Measurements from ENCODE around the gene HOXB7. TPM values are rescaled to one million over a fixed set of nuclear protein-coding genes. Genes with fewer than 3 reads are reported as not detected.

The HOXB7 gene
- total and polyA plus RNA-seq, 4 donors: 0.08 to 0.31 (median 0.27) TPM

DNA sequence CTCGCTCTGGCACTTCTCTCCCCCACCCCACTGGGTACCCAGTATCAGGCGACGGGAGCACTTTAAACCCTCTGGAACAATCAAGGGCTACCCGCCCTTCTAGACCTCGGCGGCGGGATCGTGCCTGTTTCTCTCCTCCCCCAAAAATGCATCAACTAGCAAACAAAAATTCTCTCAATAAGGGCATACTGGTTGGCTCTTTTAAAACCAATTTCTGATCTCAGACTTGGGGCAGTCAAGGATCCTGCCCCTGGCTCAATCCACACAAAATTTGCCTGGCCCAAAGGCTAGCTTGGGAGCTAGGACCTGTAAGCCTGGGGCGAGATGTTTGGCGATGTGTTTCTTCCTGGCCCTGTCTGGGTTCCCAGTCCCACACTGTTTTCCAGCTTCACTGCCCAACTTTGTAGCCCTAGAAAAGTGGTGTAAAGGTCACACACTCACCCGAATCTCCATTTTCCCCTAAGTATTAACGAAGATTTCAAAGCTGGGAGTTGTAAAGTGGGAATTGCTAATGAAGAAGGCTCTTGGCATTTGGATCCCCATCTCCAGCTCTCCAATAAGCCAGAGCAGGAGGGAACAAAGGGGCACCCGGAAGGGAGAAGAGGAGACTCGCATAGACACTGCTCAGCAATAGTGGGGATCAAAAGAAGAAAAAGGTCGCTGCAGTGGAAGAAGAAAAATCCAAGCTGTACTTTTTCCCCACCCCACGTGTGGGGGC is 51.5 kb downstream of the HOXB7 start:
- peaks cover 3 to 11% (median 3%) of the 10 kb centered on the region in 4 donors for H3K27me3 ChIP-seq (ENCODE audit: control insufficient read depth in 4 of 4, insufficient read depth in 4 of 4, low read length in 3 of 4)
- peak overlapping the region; percentile 6 to 18 for H3K27ac ChIP-seq (ENCODE audit: low read depth in 1 of 2, low read length in 2 of 2)
- TF ChIP-seq RAD21 (IDR thresholded peaks at IDR 0.05): no peak
- DNase-seq (ENCODE audit: low spot score): no peak
- H3K4me1 ChIP-seq (ENCODE audit: control insufficient read depth in 4 of 4, insufficient read depth in 4 of 4, low read length in 3 of 4): no peaks in the 10 kb centered on the region
- H3K4me3 ChIP-seq (ENCODE audit: low read depth in 1 of 3, low read length in 3 of 3): no peak overlapping the region
- H3K36me3 ChIP-seq (ENCODE audit: control insufficient read depth in 4 of 4, insufficient read depth in 3 of 4, low read depth in 1 of 4, low read length in 3 of 4): no peaks in the 10 kb centered on the region
- no peaks in the 10 kb centered on the region for H3K9me3 ChIP-seq (ENCODE audit: control insufficient read depth in 4 of 4, low read length in 3 of 4)
- H3K9ac ChIP-seq (ENCODE audit: low read depth in 1 of 2, low read length in 2 of 2): no peak overlapping the region
- 29% methylated on average over 16 of the region's 16 CpGs for WGBS

DNA sequence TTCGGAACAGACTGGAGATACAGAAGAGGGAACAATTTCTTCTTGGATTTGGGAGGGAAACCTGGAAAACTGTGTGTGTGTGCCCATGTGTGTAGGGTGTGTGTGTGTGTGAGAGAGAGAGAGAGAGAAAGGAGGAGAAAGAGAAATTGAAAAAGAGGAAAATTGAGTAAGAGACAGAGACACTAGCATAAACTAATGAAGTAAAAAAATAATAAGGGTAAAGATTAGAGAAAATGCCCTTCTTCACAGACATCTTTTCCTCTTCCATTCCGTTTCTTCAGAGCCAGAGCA is 52.0 kb downstream of the HOXB7 start:
- Histone ChIP-seq H3K9ac (ENCODE audit: low read depth in 1 of 2, low read length in 2 of 2) (no peak overlapping the region), H3K27me3 (ENCODE audit: control insufficient read depth in 4 of 4, insufficient read depth in 4 of 4, low read length in 3 of 4) (peaks cover 2 to 11% (median 3%) of the 10 kb centered on the region in 4 donors), H3K4me3 (ENCODE audit: low read depth in 1 of 3, low read length in 3 of 3) (no peak overlapping the region)

DNA sequence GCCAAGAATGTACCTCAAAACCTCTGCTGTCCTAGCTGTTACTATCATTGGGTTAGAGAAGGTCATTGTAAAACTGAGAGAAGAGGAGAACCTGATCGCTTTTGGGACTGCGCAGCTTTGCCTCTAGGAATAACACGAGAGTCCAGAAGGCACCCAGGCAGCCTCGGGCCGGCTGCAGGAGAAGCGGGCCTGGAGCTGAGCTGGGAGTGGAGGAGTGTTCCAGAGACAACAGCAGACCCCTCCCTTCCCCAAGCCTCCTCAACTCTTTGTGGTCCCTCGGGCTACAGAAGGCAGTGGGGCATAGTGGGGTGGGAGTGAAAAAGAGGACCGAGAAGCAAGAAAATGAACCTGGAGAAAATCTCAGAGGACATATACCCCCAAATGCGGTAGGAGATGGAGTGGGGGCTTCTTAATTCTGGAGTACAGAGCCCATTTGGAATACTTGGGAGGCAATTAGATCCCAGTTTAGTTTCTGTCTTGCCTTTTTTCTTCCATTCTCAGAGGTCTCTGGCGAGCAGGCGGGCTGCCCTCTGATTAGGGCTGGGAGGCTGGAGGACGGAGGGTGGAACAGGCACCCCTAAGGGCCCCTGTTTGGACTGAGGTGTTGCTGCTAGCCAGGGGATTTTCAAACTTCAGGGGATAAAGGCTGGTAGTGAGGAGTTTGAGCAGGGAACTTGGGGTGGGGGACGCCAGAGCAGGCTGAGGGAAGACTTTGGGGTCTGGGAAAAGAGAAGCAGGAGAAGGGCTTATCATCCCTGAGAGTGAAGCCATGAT is 52.6 kb downstream of the HOXB7 start:
- Histone ChIP-seq H3K9ac (ENCODE audit: low read depth in 1 of 2, low read length in 2 of 2) (no peak overlapping the region), H3K4me1 (ENCODE audit: control insufficient read depth in 4 of 4, insufficient read depth in 4 of 4, low read length in 3 of 4) (no peaks in the 10 kb centered on the region), H3K36me3 (ENCODE audit: control insufficient read depth in 4 of 4, insufficient read depth in 3 of 4, low read depth in 1 of 4, low read length in 3 of 4) (no peaks in the 10 kb centered on the region), H3K9me3 (ENCODE audit: control insufficient read depth in 4 of 4, low read length in 3 of 4) (no peaks in the 10 kb centered on the region), H3K27me3 (ENCODE audit: control insufficient read depth in 4 of 4, insufficient read depth in 4 of 4, low read length in 3 of 4) (peaks cover 0 to 8% (median 3%) of the 10 kb centered on the region in 4 donors), H3K27ac (ENCODE audit: low read depth in 1 of 2, low read length in 2 of 2) (peak overlapping the region in 1 of 2 donors; percentile 10), H3K4me3 (ENCODE audit: low read depth in 1 of 3, low read length in 3 of 3) (no peak overlapping the region)
- TF ChIP-seq SP1 (IDR thresholded peaks at IDR 0.05) (no peak), JUND (IDR thresholded peaks at IDR 0.05) (no peak), HNF4A (conservative IDR thresholded peaks at IDR 0.05) (no peak), RXRA (IDR thresholded peaks at IDR 0.05) (no peak), HNF4G (IDR thresholded peaks at IDR 0.05) (no peak), GABPA (IDR thresholded peaks at IDR 0.05 in 1 of 2, conservative IDR thresholded peaks at IDR 0.05 in 1 of 2) (no peak), TAF1 (conservative IDR thresholded peaks at IDR 0.05) (no peak)
- TF ChIP-seq, protein P1, sequence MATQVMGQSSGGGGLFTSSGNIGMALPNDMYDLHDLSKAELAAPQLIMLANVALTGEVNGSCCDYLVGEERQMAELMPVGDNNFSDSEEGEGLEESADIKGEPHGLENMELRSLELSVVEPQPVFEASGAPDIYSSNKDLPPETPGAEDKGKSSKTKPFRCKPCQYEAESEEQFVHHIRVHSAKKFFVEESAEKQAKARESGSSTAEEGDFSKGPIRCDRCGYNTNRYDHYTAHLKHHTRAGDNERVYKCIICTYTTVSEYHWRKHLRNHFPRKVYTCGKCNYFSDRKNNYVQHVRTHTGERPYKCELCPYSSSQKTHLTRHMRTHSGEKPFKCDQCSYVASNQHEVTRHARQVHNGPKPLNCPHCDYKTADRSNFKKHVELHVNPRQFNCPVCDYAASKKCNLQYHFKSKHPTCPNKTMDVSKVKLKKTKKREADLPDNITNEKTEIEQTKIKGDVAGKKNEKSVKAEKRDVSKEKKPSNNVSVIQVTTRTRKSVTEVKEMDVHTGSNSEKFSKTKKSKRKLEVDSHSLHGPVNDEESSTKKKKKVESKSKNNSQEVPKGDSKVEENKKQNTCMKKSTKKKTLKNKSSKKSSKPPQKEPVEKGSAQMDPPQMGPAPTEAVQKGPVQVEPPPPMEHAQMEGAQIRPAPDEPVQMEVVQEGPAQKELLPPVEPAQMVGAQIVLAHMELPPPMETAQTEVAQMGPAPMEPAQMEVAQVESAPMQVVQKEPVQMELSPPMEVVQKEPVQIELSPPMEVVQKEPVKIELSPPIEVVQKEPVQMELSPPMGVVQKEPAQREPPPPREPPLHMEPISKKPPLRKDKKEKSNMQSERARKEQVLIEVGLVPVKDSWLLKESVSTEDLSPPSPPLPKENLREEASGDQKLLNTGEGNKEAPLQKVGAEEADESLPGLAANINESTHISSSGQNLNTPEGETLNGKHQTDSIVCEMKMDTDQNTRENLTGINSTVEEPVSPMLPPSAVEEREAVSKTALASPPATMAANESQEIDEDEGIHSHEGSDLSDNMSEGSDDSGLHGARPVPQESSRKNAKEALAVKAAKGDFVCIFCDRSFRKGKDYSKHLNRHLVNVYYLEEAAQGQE (IDR thresholded peaks at IDR 0.05): no peak
- TF ChIP-seq, protein P2, sequence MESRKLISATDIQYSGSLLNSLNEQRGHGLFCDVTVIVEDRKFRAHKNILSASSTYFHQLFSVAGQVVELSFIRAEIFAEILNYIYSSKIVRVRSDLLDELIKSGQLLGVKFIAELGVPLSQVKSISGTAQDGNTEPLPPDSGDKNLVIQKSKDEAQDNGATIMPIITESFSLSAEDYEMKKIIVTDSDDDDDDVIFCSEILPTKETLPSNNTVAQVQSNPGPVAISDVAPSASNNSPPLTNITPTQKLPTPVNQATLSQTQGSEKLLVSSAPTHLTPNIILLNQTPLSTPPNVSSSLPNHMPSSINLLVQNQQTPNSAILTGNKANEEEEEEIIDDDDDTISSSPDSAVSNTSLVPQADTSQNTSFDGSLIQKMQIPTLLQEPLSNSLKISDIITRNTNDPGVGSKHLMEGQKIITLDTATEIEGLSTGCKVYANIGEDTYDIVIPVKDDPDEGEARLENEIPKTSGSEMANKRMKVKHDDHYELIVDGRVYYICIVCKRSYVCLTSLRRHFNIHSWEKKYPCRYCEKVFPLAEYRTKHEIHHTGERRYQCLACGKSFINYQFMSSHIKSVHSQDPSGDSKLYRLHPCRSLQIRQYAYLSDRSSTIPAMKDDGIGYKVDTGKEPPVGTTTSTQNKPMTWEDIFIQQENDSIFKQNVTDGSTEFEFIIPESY (IDR thresholded peaks at IDR 0.05): no peak
- TF ChIP-seq, protein P3, sequence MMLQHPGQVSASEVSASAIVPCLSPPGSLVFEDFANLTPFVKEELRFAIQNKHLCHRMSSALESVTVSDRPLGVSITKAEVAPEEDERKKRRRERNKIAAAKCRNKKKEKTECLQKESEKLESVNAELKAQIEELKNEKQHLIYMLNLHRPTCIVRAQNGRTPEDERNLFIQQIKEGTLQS (IDR thresholded peaks at IDR 0.05): no peak
- DNase-seq (ENCODE audit: low spot score): no peak
- 30% methylated on average over 13 of the region's 13 CpGs for WGBS

More for the DNA sequence above, 52.0 kb downstream of the HOXB7 start:
- H3K4me1 ChIP-seq (ENCODE audit: control insufficient read depth in 4 of 4, insufficient read depth in 4 of 4, low read length in 3 of 4): no peaks in the 10 kb centered on the region
- H3K27ac ChIP-seq (ENCODE audit: low read depth in 1 of 2, low read length in 2 of 2): no peak overlapping the region
- DNase-seq (ENCODE audit: low spot score): no peak
- no peaks in the 10 kb centered on the region for H3K36me3 ChIP-seq (ENCODE audit: control insufficient read depth in 4 of 4, insufficient read depth in 3 of 4, low read depth in 1 of 4, low read length in 3 of 4)
- 28% methylated on average over 2 of the region's 2 CpGs for WGBS
- TF ChIP-seq RXRA (IDR thresholded peaks at IDR 0.05): no peak
- TF ChIP-seq FOXA2 (IDR thresholded peaks at IDR 0.05): no peak
- TF ChIP-seq EGR1 (IDR thresholded peaks at IDR 0.05; ENCODE audit: low read depth in 2 of 2): no peak
- H3K9me3 ChIP-seq (ENCODE audit: control insufficient read depth in 4 of 4, low read length in 3 of 4): no peaks in the 10 kb centered on the region

All from liver (tissue), 9 donors.